MM.1S (cell line): ENCODE measurements around the gene BRI3.

Experiments
- EZH2 ChIP-seq: fragments of 300-600 bp; sonication (generic); optimal IDR thresholded peaks from 2 replicates; pipeline ENCODE3; 2017; ENCODE audit warnings: low read depth, mild to moderate bottlenecking, antibody characterized with exemption, low read length, mixed read lengths
- EZH2phosphoT487 ChIP-seq: fragments of 300-600 bp; sonication (generic); IDR thresholded peaks from 2 replicates; pipeline ENCODE4 v1.6.1; 2018; ENCODE audit warnings: antibody characterized with exemption, low read length
- TF ChIP-seq, protein P1 (sequence below): fragments of 300-600 bp; sonication (generic); IDR thresholded peaks from 2 replicates; pipeline ENCODE4 v1.5.1; 2016; ENCODE audit warnings: antibody characterized with exemption, low read length, mixed read lengths

DNA sequence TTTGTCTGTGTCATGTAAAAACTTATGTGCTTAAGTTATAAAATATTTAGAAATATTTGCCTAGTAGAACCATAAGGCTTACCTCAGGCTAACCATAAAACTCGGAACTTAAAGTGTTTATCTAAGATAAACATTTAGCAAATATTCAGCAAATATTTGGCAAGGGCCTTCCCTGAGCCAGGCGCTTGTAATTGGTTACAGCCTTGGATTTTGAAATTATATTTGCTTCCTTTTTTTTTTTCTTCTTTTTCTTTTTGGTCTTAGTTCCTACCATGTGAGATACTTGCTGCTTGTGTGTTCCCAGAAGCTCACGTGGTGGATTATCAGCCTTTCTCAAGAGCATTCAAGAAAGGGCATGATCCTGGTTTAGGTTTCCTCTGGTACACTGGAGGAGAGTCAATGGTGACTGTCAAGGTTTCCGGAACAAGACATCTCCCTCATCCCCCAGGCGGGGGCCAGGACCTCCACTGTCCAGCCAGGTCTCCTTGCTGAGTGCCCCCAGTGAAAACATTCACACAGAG, 5.2 kb upstream of the BRI3 start:
- TF ChIP-seq, protein P1, sequence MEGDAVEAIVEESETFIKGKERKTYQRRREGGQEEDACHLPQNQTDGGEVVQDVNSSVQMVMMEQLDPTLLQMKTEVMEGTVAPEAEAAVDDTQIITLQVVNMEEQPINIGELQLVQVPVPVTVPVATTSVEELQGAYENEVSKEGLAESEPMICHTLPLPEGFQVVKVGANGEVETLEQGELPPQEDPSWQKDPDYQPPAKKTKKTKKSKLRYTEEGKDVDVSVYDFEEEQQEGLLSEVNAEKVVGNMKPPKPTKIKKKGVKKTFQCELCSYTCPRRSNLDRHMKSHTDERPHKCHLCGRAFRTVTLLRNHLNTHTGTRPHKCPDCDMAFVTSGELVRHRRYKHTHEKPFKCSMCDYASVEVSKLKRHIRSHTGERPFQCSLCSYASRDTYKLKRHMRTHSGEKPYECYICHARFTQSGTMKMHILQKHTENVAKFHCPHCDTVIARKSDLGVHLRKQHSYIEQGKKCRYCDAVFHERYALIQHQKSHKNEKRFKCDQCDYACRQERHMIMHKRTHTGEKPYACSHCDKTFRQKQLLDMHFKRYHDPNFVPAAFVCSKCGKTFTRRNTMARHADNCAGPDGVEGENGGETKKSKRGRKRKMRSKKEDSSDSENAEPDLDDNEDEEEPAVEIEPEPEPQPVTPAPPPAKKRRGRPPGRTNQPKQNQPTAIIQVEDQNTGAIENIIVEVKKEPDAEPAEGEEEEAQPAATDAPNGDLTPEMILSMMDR, result no peak
- TF ChIP-seq EZH2 (no peak), EZH2phosphoT487 (no peak)
